Mucosa of stomach (tissue), 1 donor: ENCODE results near the gene ITGA8.

Experiments
- H3K27me3 ChIP-seq: one replicate; pipeline ENCODE4 v1.7.0; 2013; ENCODE audit warnings: mild to moderate bottlenecking, low read length; ENCODE audit not compliant: control insufficient read depth, insufficient read depth
- H3K36me3 ChIP-seq: one replicate; pipeline ENCODE4 v1.7.0; 2013; ENCODE audit warnings: low read length; ENCODE audit not compliant: control insufficient read depth, insufficient read depth
- H3K4me1 ChIP-seq: one replicate; pipeline ENCODE4 v1.7.0; 2013; ENCODE audit warnings: mild to moderate bottlenecking, low read length; ENCODE audit not compliant: control insufficient read depth, insufficient read depth
- H3K4me3 ChIP-seq: one replicate; pipeline ENCODE4 v1.7.0; 2013; ENCODE audit warnings: low read length
- H3K9ac ChIP-seq: one replicate; pipeline ENCODE4 v1.7.0; 2013; ENCODE audit warnings: mild to moderate bottlenecking, low read length, moderate library complexity
- H3K9me3 ChIP-seq: one replicate; pipeline ENCODE4 v1.7.0; 2013; ENCODE audit warnings: mild to moderate bottlenecking, low read length, moderate library complexity; ENCODE audit not compliant: control insufficient read depth
- donor health status: Pancreatic carcinoma.

Gene ITGA8

DNA sequence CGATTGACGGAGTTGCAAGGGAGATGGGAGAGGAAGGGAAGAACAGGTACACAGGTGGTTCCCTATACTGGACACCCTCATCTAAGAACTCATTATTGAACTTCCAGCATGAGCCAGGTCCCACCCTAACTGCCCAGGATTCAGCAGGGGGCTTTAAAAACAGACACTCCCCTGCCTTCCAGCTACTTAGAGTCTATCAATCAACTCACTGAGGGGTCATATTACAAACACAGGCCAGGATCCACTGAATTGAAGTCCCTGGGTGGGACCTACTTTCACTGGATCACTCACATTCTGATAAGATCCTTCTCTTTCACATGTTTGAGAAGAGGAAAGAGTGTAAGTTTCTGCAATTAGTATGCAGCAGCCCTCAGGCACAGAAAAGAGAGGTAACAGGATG, 92.8 kb downstream of the ITGA8 start:
- no peaks in the 10 kb centered on the region for H3K9me3 ChIP-seq
- no peaks in the 10 kb centered on the region for H3K36me3 ChIP-seq
- no peaks in the 10 kb centered on the region for H3K4me1 ChIP-seq
- no peak overlapping the region for H3K4me3 ChIP-seq
- no peaks in the 10 kb centered on the region for H3K27me3 ChIP-seq
- no peak overlapping the region for H3K9ac ChIP-seq

DNA sequence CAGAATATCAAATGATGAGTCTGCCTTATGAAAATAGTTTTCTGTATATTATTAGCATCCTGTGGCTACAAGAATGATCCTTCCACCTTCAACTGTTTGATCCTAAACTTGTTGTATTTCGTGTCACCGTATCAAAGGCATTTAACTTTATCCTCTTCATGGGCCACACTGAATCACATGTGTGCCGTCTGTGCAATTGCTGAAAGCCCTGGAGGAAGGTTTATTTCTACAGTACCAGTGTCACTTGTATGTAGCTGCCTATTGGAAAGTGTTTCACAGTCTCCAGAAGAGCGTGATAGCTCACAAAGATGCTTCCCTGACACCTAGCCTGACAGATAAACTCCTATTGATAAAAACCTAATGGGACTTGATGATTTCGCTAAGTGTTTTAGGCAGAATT, 94.5 kb downstream of the ITGA8 start:
- Histone ChIP-seq H3K27me3 (no peaks in the 10 kb centered on the region), H3K4me1 (no peaks in the 10 kb centered on the region), H3K36me3 (no peaks in the 10 kb centered on the region), H3K9me3 (no peaks in the 10 kb centered on the region), H3K9ac (no peak overlapping the region), H3K4me3 (no peak overlapping the region)

DNA sequence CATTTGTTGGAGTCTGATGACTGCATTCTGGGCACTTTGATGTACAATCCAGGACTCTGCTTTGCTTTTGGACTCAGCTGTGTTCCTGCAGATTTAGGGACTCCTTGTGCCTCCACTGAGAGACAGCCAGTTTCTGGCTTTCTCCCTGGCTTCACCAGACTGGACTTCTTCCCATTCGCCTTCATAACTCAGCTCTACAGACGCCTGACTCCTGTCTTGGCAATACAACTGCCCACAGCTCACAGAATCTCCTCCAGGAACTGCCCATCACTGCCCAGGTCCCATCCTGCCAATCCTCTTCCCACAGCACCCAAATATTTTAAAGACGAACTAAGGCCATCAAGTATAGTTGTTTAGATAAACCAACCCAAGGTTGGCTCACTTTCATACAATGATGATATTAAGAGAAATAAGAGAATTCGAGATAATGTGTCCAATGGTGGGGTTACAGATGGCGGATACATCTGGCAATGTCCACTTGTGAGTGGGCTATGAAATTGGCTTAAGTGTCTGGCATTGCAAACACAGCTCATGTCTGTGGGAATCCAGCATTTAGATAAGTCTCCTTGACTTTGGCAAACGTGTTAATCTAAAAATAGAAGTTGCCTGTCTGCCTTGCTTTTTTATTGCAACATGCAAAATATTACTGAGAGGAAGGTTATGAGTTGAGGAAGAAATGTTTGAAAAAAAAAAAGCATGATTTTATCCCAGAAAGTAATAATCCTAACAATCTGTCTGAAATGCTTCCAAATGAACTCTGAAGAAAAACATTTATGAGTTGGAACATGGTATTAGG, 95.1 kb downstream of the ITGA8 start:
- H3K36me3 ChIP-seq: no peaks in the 10 kb centered on the region
- H3K9ac ChIP-seq: no peak overlapping the region
- H3K4me1 ChIP-seq: no peaks in the 10 kb centered on the region
- no peaks in the 10 kb centered on the region for H3K9me3 ChIP-seq
- H3K4me3 ChIP-seq: no peak overlapping the region
- H3K27me3 ChIP-seq: no peaks in the 10 kb centered on the region

DNA sequence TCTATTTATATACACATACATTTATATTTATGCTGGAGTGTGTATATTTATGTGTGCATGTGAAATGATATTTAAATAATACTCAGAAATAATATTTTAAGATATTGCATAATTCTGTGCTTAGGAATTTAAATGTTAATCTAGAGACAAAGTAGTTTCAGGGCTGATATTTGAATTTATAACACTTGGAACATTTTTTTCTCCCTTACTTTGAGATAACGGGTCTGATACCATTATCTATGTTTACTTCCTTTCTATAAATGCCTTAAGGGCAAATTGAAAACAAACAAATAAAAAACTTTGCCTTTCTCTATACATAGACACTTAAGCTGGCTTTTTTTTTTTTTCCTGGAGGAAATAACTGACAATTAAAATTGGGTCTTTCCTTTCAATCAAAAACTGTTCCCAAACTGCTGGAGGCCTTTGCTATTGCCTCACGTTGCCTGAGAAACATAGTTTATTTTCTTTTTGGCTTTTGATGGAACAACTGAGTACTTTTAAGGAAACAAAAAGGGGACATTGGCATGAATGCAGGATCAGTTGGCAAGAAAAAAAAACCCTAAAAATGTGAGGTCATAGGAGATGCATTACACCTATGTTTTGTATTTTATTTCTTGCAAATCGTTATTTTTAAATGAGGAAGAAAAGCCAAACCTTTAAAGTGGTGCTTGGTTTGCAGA, 98.7 kb downstream of the ITGA8 start:
- Histone ChIP-seq H3K9ac (no peak overlapping the region), H3K4me3 (no peak overlapping the region), H3K9me3 (no peaks in the 10 kb centered on the region), H3K4me1 (no peaks in the 10 kb centered on the region), H3K27me3 (no peaks in the 10 kb centered on the region), H3K36me3 (no peaks in the 10 kb centered on the region)

DNA sequence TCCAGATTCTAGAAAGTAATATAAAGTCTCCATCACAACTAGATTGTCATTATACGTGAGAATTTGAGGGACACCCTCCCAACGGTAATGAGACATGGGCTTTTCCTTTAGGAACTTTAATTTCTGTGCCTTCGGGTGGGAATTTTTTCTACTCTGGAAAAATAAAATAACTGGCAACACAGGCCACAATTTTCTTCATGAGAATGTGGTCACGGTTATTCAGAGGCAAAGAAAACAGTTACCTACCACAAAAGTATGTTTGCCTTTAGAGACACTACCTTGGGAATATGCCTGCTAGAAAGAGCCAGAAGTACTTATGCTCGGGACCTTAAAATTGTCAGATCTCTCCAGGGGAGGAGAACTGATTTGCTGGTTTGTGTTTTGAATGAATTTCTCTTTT, 99.4 kb downstream of the ITGA8 start:
- Histone ChIP-seq H3K4me1 (no peaks in the 10 kb centered on the region), H3K9me3 (no peaks in the 10 kb centered on the region), H3K27me3 (no peaks in the 10 kb centered on the region), H3K4me3 (no peak overlapping the region), H3K9ac (no peak overlapping the region), H3K36me3 (no peaks in the 10 kb centered on the region)

DNA sequence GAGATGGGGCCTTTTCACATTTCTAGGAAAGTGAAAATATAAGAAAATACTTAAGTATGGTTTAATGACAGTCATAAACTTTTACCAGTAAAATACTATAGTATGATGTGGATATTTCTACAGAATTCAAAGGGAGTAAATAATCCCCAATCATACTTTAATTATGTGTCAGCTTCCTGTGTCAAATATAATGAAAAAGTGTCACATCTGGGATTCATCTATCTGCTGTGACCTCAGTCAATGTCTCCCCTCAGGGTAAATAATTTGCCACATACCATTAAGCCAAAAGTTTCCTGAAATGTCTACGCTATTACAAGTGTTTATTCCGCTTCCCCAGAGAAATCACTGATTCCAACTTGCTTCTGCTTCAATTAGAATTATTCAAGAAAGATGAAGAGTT, 110.5 kb downstream of the ITGA8 start:
- H3K4me3 ChIP-seq: no peak overlapping the region
- H3K27me3 ChIP-seq: no peaks in the 10 kb centered on the region
- no peak overlapping the region for H3K9ac ChIP-seq
- H3K4me1 ChIP-seq: no peaks in the 10 kb centered on the region
- no peaks in the 10 kb centered on the region for H3K36me3 ChIP-seq
- no peaks in the 10 kb centered on the region for H3K9me3 ChIP-seq

DNA sequence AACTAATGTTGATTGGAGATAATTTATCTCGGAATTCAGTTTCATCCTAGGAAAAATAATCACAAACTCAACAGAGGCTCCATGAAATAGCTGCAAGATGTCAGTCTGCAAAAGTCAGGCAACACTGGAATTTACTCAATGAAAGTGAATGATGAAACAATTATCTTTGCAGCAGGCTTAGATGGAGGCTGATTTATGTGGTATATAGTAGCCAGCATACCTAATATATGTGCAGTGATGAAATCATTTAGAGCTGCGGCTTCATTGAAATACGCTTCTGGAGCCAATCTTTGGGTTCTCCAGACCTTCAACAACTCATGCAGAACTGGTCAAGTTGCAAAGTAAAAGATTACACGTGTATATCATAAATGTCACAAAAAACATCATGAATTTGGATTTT, 113.3 kb downstream of the ITGA8 start:
- Histone ChIP-seq H3K4me3 (no peak overlapping the region), H3K36me3 (no peaks in the 10 kb centered on the region), H3K4me1 (no peaks in the 10 kb centered on the region), H3K9ac (no peak overlapping the region), H3K9me3 (no peaks in the 10 kb centered on the region), H3K27me3 (no peaks in the 10 kb centered on the region)

DNA sequence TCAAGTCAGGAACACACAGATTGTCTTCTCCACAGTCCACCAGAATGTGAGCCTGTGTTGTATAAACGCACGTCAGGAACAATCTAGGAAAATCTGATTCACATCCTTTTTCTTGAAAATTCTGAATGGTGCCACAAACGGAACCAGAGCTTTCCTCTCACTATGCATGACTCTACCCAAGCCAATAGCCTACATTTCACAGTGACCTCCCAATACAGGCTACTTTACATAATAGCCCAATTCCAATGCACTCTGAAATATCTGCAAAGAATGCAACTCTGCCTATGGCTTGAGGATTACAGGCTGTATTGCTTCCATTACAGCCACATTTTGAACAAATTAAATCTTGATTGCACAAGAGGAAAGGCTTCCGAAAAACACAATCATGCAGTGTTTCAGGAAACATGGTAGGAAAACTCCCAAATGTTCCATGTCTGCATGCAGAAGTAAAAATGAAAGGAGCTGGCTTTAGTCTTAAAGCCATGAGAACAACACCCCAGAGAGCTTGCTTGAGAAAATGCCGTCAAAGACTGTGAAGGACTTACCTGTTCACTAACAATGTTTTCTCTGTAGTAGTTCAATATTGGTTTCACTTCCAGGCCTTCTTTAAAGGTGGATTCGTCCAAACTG, 113.9 kb downstream of the ITGA8 start:
- no peaks in the 10 kb centered on the region for H3K36me3 ChIP-seq

DNA sequence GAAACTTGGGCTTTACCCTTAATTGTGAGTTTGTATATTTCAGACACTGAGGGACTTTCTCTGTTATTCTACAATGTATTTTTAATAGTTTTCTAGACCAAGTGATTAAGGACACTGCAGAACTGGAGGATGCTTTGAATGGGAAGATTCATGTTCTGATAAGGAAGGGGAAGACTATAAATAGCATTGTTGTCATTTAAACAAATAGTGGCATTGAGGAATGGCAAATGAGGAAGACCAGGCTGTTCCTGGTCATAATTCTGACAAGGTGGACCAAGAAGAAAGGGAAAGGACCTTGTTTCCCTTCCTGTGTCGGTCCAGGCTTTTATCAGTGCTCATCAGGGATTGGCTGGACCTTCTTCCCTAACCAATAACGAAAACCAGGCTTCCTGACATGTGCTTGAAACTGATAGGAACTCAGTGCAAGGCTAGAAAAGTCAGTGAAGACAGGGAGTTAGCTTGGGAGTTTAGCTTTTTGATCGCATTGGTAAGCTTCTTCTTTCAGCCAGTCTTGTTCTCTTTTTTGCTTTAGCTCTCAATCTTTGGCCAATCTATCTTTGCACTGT, 116.2 kb downstream of the ITGA8 start:
- H3K9me3 ChIP-seq: no peaks in the 10 kb centered on the region
- H3K4me3 ChIP-seq: no peak overlapping the region
- H3K36me3 ChIP-seq: no peaks in the 10 kb centered on the region
- H3K4me1 ChIP-seq: no peaks in the 10 kb centered on the region
- H3K9ac ChIP-seq: no peak overlapping the region
- no peaks in the 10 kb centered on the region for H3K27me3 ChIP-seq

More for the DNA sequence above, 113.9 kb downstream of the ITGA8 start:
- Histone ChIP-seq H3K4me1 (no peaks in the 10 kb centered on the region), H3K9ac (no peak overlapping the region), H3K27me3 (no peaks in the 10 kb centered on the region), H3K9me3 (no peaks in the 10 kb centered on the region), H3K4me3 (no peak overlapping the region)

DNA sequence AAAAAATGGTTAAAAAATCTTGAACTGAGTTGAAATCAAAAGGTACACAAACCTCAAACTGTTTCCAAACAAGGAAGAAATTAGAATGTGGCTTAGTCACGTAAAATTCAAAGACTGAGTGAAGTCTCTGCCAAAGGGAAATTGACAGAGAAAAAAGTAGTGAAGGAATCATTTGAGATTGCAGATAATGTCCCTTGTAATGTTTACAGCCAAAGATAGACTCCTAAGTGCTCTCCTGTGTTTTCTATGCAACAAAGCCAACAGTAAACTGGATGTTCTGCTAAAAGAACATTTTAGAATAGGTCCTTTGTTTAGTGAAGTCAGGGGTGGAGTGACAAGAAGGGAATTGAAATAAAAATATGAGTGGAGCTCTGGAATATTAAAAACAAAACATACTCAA, 117.9 kb downstream of the ITGA8 start:
- no peaks in the 10 kb centered on the region for H3K36me3 ChIP-seq
- H3K4me3 ChIP-seq: no peak overlapping the region
- H3K9me3 ChIP-seq: no peaks in the 10 kb centered on the region
- H3K9ac ChIP-seq: no peak overlapping the region
- H3K27me3 ChIP-seq: no peaks in the 10 kb centered on the region
- H3K4me1 ChIP-seq: no peaks in the 10 kb centered on the region

DNA sequence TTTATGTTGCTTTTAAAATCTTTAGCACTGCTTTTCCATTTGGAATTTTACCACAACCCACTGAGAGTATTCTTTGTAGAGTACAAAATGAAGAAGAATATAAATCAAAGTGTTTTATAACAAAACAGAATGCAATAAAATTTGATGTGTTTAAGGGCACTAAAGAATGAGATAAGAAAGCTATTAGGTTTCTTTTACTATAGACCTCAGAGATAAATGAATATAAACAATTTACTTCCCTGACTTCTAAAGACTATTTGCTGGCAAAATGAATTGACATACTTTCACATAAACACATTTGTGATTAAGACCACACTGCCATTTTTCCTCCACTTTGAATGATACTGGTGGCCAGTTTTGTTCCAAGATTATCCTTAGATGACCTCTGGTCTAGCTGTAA, 124.5 kb downstream of the ITGA8 start:
- H3K4me1 ChIP-seq: no peaks in the 10 kb centered on the region
- H3K27me3 ChIP-seq: no peaks in the 10 kb centered on the region
- H3K4me3 ChIP-seq: no peak overlapping the region
- H3K9me3 ChIP-seq: no peaks in the 10 kb centered on the region
- no peaks in the 10 kb centered on the region for H3K36me3 ChIP-seq
- H3K9ac ChIP-seq: no peak overlapping the region

DNA sequence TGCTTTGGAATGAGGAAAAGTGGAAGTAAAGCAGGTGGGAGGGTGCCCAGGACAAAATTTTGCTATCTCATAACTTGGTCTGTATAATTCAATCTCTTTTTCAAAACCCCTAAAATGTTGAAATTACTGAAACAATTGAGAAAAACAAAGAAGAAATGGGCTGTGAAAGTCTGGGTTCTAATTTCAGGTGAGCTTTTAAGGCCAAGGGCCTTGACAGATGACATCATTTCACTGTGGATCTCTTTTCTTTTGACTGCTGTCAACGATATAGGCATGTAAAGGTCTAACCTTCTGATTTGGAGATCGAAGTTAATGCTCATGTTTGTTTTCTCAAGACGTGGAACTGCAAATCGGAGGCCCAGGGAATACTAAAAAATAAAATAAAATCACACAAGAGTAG, 127.8 kb downstream of the ITGA8 start:
- Histone ChIP-seq H3K27me3 (no peaks in the 10 kb centered on the region), H3K9me3 (no peaks in the 10 kb centered on the region), H3K4me1 (no peaks in the 10 kb centered on the region), H3K9ac (no peak overlapping the region), H3K4me3 (no peak overlapping the region), H3K36me3 (no peaks in the 10 kb centered on the region)
